AG08395 (cell line): ENCODE data around the gene LHX1.

Experiments used
- DNase-seq: peaks from one replicate; pipeline ENCODE4 v3.0.0; 2012; ENCODE audit warnings: mixed read lengths, low spot score

LHX1 gene

GRCh38 chr17:36939052-36939801 lies 2.0 kb downstream of the LHX1 start:
- DNase-seq: no peak

- no peak for DNase-seq
These were observed 2.6 kb downstream of the LHX1 start for GRCh38 chr17:36939802-36940312.

GRCh38 chr17:36940313-36941264 lies 3.3 kb downstream of the LHX1 start:
- no peak for DNase-seq

- DNase-seq: no peak
These were observed 4.2 kb downstream of the LHX1 start for GRCh38 chr17:36941265-36942010.

GRCh38 chr17:36942019-36942599 lies 4.8 kb downstream of the LHX1 start:
- peak; percentile 4 for DNase-seq

- peak; percentile 2 for DNase-seq
These were observed 5.4 kb downstream of the LHX1 start for GRCh38 chr17:36942631-36943125.

GRCh38 chr17:36943250-36944191 lies 6.2 kb downstream of the LHX1 start:
- peak; percentile 1 for DNase-seq

- peak; percentile 0 for DNase-seq
These were observed 7.3 kb downstream of the LHX1 start for GRCh38 chr17:36944553-36944952.

- DNase-seq: no peak
These were observed 7.9 kb downstream of the LHX1 start for GRCh38 chr17:36945140-36945539.

GRCh38 chr17:36945959-36946725 lies 8.9 kb downstream of the LHX1 start:
- no peak for DNase-seq

- no peak for DNase-seq
These were observed 9.4 kb downstream of the LHX1 start for GRCh38 chr17:36946726-36947091.

- DNase-seq: no peak
These were observed 10.8 kb downstream of the LHX1 start for GRCh38 chr17:36947922-36948716.

GRCh38 chr17:36948717-36949460 lies 11.6 kb downstream of the LHX1 start, which contains the start of gene AATF:
Gene AATF, plus strand, starts transcription at chr17:36948954. Its CDS starts 172 bp downstream, at chr17:36949126.
- DNase-seq: peak; percentile 98

- DNase-seq: no peak
These were observed 12.2 kb downstream of the LHX1 start for GRCh38 chr17:36949461-36949927.

- DNase-seq: no peak
These were observed 12.8 kb downstream of the LHX1 start for GRCh38 chr17:36950027-36950426.

GRCh38 chr17:36951084-36951789 lies 14.0 kb downstream of the LHX1 start:
- DNase-seq: no peak

- DNase-seq: no peak
These were observed 34.2 kb downstream of the LHX1 start for GRCh38 chr17:36971508-36971907.
